ENCODE measurements around the gene SFN. TPM values are rescaled to one million over a fixed set of nuclear protein-coding genes. Genes with fewer than 3 reads are reported as not detected.
"Not testable (repeated sequence)": the region's sequence is repeated elsewhere in the genome, so short reads cannot be mapped to it uniquely, and the experiment has no call there.

Gene SFN
- 0.53 and 1.0 TPM in 2 replicates for total RNA-seq (2014; rRNA removed; shearing (Covaris generic))

- peak; percentile 72 for DNase-seq (ENCODE audit: low spot score)
These were observed at the start of gene SFN for GRCh38 chr1:26862781-26863684. Gene SFN (plus strand): TSS chr1:26863149. CDS start chr1:26863213, 64 bp downstream.

GRCh38 chr1:26814377-26814776, 48.6 kb upstream of the SFN start:
- no peak for DNase-seq (ENCODE audit: low spot score)

- DNase-seq (ENCODE audit: low spot score), result no peak
These were observed 48.1 kb upstream of the SFN start for GRCh38 chr1:26814893-26815292.

GRCh38 chr1:26820784-26821269, 42.1 kb upstream of the SFN start:
- no peak for DNase-seq (ENCODE audit: low spot score)

DNA sequence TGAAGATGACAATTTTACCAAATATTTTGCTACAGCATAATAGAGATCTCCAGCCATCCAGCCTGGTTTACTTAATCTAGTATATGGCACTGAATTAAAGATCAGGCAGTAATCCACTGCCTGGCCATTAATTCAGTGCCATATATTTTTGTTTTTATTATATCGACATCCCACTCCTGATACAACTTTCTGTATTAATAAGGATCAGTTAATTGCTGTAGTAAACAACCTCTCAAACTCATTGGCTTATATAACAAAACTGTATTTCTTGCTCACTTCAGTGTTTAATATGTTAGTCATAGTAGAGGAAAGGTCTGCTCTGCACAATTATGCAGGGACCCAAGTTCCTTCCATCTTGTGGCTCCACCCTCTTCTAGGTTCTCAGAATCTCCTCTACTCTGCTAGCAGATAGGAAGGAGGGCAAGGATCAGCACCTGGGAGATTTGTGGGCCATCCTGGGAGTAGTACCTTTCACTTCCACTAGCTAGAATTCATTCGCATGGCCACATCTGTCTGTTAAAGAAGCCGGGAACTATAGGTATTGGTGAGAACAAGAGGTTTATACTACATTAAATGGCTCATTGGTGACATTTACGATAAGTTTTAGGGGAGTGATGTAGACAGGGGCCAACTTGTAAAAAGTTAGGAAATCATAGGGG, 40.1 kb upstream of the SFN start:
- DNase-seq (ENCODE audit: low spot score), result no peak

DNA sequence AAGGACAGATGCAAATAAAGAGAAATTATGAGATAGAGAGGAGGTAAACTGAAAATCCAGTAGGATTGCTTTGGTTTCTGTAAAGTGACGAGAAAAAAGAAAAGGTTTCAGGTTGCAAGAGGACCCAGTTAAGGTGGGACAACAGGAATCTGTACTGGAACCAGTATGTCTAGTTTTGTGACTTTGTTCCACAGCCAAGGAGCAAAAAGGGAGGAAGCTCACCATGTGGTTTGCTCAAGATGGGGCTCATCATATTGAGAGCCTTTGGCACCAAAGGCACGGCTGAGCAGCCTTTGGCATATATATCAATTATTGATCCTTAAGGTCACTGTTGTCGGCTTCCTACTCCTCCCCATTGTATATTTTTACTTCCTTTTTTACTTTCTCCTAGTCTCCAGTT, 38.2 kb upstream of the SFN start:
- DNase-seq (ENCODE audit: low spot score), result no peak

- no peak for DNase-seq (ENCODE audit: low spot score)
These were observed 36.5 kb upstream of the SFN start, which contains the start of gene ZDHHC18 for GRCh38 chr1:26826261-26827105. Gene ZDHHC18 (plus strand): TSS chr1:26826688. CDS start chr1:26826805, 117 bp downstream.

GRCh38 chr1:26827106-26827604, 35.8 kb upstream of the SFN start:
- DNase-seq (ENCODE audit: low spot score), result no peak

DNA sequence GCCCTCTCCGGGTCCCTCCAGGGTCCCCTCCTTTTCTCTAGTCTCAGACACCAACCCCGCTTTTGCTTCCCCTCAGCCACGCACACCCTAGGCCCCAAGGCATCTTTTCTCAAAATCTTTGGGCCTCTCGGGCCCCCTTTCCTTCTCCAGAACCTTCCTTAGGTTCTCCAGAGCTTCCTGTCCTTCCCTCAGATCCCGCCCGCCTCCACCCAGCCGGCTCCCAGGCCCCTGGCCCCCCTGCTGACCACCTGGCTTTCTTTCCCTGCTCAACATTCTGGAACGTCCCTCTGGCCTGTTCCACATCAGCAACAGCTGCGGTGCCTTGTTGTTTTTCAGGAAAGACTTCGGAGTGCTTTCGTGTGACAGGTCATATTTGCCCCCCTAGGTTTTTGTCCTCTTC, 35.3 kb upstream of the SFN start:
- no peak for DNase-seq (ENCODE audit: low spot score)

GRCh38 chr1:26828411-26828991, 34.4 kb upstream of the SFN start:
- DNase-seq (ENCODE audit: low spot score), result no peak

DNA sequence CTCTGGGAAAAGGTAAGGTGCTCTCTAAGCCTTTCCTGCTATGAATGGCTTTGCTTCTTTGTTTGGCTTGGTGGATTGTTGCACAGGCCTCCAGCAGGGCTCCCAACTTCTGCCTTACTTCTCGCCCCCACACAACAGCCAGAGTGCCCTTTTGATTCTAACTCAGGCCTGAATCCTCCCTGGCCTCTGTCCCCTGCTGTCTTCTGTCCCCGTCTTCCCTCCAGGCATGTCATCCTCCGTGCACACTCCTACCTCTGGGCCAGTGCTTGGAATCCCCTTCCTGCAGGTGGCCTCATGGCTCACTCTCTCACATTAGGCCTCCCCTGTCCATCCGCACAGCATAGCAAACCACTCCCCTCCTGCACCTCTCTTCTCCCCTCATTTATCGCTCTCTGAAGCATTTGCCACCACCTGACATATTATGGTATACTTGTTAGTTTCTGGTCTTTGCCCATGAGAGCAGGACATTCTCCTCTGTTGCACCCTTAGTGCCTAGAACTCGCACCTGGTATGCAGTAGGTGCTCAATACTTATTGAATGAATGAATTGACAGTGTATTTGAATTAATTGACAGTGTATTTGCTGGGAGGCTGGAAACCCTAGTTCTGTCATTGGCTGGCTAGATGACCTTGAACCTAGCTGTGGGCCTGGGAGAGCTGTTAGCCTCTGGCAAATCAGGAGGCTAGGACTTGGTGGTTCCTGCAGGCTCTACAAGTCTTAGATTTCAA, 33.6 kb upstream of the SFN start:
- no peak for DNase-seq (ENCODE audit: low spot score)

GRCh38 chr1:26831059-26831458, 31.9 kb upstream of the SFN start:
- DNase-seq (ENCODE audit: low spot score), result no peak

DNA sequence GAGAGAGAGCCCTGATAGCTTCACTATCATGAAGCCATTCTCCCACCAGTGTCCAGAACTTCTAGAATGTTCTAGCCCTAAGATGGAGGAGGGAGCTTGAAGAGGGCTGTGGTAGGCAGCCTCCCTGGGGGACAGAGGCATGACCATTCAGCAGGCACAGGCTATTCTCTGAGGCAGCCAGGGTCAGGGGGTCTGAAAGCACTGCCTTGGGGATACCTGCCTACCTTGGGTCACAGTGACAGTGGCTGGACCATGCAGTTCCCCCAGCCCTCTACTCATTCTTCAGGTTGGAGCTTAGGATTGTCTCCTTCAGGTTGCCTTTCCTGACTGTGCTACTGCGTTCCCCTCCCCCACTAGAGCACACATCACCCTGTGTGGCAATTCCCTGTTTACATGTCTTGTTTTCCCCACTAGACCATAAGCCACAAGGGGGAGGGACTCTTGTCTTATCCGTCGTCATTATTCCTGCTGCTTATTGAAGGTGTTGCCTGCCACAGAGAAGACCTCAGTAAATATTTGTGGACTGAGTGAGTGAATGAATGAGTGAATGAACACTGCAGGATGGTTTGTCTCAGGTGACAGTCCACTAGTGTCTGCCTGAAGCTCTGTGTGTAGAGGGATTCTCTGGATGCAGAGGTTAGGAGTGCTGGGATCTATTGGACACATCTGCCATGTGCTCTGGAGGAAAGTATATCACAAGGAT, 31.3 kb upstream of the SFN start:
- peak; percentile 45 for DNase-seq (ENCODE audit: low spot score)

- DNase-seq (ENCODE audit: low spot score), result no peak
These were observed 30.5 kb upstream of the SFN start for GRCh38 chr1:26832249-26832960.

GRCh38 chr1:26833432-26834405, 29.2 kb upstream of the SFN start:
- DNase-seq (ENCODE audit: low spot score), result no peak

DNA sequence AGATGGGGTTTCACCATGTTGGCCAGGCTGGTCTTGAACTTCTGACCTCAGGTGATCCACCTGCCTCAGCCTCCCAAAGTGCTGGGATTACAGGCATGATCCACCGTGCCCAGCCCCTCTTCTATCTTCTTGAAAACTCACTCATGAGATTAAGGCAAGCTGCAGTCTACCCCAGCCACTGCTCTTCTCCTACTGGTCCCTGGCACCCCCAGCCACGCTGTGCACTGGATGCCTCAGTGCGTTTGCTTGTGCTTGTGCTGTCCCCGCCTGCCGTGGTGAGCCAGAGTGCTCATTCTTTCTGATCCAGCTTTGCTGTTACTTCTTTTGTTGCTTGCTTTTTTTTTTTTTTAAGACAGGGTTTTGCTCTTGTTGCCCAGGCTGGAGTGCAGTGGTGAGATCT, 25.3 kb upstream of the SFN start:
- DNase-seq (ENCODE audit: low spot score), result not testable (repeated sequence)

DNA sequence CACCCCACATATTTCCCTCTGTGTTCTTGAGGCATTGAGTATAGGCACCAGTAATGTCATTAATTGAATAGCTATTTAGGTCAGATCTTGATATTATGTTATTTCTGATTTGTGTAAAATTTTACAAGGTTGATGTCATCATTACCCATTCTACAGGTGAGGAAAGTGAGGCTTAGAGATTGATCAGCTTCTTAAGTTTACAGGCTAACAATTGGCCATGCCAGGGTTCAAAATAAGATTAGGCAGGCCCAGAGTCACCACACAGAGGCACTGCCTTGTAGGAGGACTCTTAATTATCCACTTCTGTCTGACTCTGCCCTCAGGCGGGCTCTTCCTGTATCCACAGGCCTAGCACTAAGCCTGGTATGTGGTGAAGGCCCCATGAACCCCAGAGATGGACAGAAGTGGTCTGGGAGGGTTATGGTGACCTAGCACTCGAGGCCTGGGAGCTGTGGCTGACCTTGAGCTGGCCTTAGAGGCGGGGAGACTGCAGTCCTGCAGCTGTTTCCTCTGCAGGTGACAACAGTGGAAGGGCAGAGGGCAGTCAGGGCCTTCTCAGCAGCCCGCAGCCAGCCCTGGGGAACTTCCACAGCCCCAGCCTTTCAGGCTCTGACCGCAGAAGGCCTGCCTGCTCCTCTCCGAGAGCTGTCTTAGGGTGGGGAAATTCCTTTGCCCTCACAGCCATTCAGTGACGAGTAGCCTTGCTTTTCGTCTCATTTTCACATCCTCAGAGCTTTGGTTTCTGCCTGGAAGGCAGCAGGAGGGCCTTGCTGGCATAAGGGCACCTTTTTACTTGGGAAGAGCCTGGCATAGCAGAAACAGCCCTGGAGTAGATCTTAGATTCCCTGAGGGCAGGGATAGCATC, 24.2 kb upstream of the SFN start:
- DNase-seq (ENCODE audit: low spot score), result no peak

Measured in H4 (cell line).